Measurements from ENCODE around the gene RPS13. TPM values are rescaled to one million over a fixed set of nuclear protein-coding genes. Genes with fewer than 3 reads are reported as not detected.
"Not testable (repeated sequence)": the region's sequence is repeated elsewhere in the genome, so short reads cannot be mapped to it uniquely, and the experiment has no call there.

Gene RPS13
- 753 and 1,143 TPM in 2 replicates for total RNA-seq

DNA sequence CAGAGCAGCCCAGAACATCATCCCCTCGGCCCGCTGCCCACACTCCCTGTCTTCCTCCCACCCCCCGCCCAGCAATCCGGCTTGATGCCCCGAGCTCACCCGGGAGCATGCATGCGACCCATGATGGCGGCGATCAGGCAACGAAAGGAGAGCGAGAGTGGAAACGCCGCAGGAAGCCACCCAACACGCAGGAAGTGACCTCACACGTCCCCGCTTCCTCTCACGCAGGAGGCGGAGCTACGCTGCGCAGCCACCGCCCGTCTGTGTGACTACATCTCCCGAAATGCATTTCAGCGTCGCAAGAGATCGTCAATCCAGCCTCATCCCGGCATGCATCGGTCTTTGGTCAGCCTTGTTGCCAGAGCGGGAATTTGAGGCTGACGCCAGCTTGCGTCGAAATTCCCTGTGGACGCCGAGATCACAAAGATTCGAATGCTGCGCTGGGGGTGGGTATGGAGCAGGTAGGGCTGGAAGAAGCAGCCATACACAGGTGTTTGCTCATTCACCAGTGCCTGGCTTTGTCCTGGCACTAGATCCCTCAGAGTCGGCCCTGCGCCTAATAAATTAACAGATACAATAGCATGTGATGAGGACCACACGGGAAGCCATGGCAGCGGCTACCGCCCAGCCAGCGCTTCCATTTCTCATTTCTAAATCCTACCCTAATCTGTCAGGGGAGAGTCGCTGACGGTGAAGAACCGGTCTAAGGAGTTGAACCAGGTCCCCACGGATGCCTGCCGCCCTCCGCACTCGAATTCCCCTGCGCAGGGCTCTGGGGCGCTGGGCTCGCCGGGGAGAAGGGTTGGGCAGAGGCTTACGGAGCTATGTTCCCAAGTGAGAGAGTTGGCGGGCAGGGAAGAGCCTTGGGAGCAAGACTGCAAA lies at the start of gene RPS13:
RPS13 (minus strand) TSS at position 148 of the 882 bp plus-strand sequence; CDS start at position 122, 26 bp downstream.
- DNase-seq: peak; percentile 100

DNA sequence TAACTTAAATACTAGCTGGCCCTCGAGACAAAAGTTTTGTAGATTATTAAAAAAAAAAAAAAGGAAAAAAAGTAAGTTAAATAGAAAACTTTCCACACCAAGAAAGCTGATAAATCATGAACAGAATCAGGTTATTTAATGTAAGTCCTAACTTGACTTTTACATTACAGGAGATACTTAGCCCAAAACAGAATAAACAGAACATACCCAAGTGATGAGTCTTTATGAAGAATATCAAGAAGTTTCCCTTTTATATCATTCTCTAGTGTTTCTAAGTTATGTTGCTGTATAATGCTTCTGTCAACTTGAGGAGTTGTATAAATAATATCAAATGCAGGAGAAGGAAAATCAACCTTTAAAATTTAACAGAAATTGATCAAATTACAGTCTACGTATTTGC lies 44.5 kb upstream of the RPS13 start:
- DNase-seq: no peak

DNA sequence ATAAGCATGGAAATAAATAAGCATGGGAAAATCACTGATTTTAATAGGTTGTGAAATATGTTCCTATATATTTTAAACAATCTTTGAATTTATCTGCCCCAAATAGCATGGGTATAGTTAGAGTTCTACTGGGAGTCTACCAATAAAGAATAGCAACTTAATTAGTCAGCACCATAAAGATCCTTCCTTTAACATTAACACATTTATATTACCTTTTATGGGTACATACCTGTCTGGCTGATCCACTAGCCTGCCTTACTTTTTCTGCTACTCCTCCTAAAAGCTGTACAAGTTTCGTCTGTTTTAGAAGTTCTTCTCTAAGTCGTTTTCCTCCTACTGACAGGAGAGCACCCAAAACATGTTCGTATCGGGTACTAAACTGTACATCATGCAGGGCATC lies 39.8 kb upstream of the RPS13 start:
- DNase-seq: no peak

DNA sequence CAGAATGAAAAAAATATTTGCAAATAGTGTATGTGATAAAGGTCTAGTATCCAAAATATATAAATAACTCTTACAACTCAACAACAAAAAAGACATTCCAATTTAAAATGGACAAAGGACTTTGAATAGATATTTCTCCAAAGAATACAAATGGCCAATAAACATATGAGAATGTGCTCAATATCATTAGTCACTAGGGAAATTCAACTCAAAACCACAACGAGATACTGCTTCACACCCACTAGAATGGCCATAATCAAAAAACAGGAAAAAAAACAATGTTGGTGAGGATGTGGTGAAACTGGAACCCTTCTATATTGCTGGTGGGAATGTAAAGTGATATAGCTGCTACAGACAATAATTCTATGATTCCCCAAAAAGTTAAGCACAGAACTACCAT lies 38.6 kb upstream of the RPS13 start:
- DNase-seq: no peak

DNA sequence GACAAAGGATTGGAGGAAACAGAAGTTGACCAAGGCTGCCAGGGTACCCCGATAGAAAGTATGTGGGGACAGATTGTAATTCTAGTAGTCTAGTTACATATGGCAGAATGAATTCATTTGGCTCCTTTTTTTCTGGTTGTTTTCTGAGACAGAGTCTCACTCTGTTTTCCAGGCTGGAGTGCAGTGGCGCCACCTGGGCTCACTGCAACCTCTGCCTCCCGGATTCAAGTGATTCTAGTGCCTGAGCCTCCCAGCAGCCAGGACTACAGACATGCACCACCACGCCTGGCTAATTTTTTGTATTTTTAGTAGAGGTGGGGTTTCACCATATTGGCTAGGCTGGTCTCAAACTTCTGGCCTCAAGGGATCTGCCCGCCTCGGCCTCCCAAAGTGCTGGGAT lies 30.3 kb upstream of the RPS13 start:
- peak; percentile 19 for DNase-seq

DNA sequence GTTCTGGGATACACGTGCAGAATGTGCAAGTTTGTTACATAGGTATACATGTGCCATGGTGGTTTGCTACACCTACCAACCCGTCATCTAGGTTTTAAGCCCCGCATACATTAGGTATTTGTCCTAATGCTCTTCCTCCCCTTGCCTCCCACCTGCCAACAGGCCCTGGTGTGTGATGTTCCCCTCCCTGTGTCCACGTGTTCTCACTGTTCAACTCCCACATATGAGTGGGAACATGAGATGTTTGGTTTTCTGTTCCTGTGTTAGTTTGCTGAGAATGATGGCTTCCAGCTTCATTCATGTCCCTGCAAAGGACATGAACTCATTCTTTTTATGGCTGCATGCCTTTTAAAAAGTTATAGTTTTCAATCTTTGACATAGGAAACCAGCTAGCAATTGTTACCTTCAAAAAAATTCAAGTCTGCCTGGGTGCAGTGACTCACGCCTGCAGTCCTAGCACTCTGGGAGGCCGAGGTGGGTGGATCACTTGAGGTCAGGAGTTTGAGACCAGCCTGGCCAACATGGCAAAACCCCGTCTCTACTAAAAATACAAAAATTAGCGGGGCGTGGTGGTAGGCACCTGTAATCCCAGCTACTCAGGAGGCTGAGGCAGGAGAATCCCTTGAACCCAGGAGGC lies 28.1 kb upstream of the RPS13 start:
- DNase-seq: not testable (repeated sequence)

DNA sequence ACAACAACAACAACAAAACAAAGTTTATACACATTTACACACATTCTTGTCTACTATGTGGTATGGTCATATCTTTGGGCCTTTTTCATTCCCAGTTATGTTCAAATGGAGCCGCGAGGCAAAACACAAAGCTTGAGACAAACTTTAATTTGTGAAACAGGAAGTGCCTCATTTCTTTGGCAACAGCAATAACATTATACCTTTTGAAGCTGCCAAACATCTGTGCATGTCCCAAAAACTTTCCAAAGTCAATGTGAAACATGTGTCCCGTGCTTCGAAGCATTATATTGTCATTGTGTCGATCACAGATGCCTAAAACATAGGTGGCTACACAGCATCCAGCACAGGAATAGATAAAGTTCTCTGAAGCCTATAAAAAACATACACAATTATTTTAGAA lies 25.0 kb upstream of the RPS13 start:
- DNase-seq: peak; percentile 34

DNA sequence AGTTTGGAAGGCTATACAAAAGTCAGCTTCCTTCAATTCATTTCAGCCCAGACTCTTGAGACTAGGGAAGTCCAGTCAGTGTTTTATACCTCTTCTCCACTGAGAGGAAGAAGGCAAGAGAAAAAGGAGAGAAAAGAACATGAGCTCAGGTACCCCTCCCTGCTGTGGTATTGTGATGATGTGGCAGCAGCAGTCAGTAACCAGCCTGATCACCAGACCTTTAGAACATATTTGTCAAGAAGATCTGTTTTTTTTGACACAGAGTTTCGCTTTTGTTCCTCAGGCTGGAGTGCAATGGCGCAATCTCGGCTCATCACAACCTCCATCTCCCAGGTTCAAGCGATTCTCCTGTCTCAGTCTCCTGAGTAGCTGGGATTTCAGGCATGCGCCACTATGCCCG lies 21.2 kb upstream of the RPS13 start:
- no peak for DNase-seq

DNA sequence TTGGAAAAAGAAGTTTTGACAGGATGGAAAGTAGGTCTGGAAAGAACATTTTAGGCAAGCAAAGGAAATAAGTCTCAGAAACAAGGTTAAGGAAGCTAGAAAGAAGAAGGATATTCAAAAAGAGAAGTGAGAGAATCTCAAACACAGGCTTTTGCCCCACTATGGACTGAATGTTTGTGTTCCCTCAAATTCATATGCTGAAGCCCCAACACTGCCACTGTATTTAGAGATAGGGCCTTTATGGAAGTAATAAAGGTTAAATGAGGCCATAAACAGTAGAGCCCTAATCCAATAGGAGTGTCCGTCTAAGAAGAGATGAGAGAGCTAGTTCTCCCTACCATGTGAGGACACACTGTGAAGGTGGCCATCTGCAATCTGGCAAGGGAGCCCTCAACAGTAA lies 20.6 kb upstream of the RPS13 start:
- DNase-seq: no peak

DNA sequence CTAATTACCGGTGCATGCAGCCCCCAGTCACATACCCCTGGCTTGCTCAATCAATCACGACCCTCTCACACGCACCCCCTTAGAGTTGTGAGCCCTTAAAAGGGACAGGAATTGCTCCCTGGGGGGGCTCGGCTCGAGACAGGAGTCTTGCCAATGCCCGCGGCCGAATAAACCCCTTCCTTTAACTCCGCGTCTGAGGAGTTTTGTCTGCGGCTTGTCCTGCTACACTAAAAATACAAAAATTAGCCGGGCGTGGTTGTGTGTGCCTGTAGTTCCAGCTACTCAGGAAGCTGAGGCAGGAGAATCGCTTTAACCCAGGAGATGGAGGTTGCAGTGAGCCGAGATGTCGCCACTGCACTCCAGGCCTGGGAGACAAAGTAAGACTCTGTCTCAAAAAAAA lies 8.5 kb upstream of the RPS13 start:
- DNase-seq: not testable (repeated sequence)

DNA sequence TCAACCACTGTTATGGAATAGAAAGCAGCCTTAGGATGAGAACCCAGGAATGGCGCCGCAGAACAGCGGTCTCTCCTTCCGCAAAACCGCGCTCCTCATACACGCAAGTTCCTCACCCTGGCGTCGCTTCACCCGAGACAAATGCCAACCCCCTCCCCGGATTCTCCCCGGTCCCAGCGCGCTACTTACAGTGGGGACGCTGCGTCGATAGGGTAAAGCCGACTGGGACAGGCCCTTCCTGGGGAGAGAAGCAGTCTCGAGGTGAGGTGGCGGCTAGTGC lies 287 bp downstream of the RPS13 start:
- no peak for DNase-seq

DNA sequence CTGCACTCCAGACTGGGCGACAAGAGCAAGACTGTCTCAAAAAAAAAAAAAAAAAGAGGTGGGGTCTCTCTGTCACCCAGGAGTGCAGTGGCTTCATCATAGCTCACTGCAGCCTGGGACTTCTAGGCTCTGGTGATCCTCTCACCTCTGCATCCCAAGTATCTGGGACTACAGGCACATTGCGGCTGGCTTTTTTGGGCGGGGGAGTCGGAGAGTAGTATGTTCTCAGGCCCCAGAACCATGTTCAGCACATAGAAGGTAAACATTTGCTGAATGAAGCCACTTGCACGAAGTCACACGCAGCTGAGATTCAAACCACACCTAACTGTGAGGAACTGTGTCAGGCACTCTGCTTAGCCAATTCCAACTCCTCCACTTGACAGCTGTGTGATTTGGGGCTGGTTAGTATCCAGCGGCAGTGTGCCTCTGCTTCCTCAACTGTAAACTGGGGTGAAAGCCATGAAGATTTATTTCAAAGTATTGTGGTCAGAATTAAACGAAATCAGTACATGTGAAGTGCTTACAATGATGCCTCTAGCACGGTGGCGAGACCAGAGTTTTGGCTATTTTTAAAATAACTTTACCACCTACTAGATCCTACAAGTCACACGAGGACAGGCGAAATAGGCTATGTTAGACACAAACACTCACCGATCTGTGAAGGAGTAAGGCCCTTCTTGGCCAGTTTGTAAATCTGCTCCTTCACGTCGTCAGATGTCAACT lies 789 bp downstream of the RPS13 start:
- peak; percentile 20 for DNase-seq

DNA sequence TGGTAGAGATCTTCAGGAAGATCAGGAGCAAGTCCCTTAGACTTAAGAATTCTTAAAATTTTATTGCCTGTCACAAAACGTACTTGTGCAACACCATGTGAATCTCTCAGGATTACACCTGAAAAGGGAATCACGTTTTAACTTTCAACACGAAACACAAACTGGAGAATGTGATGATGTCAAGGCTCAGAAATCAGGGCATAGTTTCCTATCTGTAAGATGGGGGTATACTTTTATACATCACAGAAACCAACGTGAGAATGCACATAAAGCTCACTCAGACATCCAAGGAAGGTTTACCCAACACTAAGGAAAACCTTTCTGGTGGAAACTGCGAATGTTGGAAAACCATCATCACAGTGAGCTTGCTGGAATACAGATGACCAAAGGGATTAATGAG lies 2.0 kb downstream of the RPS13 start:
- no peak for DNase-seq

DNA sequence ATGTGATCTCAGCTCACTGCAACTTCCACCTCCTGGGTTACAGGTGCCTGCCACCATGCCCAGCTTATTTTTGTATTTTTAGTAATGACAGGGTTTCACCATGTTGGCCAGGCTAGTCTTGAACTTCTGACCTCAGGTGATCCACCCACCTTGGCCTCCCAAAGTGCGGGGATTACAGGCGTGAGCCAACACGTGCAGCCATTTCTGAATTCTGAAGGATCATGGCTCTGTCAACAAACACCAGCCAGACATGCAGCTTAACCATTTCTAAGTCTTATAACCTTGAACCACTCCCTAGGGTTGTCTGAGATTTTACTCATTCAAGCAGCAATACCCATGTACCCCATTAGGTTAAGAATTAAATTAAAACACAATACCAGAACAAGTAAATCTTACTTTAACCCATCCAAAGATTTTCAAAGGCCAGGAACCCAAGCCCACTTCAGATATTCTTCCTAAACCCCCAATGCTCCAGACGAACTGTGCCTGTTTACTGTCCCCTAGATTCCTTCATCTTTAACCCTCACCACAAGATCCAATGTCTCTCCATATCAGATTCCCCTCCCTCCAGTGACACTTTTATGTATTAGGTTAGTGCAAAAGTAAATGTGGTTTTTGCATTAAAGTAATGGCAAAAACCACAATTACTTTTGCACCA lies 4.0 kb downstream of the RPS13 start:
- no peak for DNase-seq

DNA sequence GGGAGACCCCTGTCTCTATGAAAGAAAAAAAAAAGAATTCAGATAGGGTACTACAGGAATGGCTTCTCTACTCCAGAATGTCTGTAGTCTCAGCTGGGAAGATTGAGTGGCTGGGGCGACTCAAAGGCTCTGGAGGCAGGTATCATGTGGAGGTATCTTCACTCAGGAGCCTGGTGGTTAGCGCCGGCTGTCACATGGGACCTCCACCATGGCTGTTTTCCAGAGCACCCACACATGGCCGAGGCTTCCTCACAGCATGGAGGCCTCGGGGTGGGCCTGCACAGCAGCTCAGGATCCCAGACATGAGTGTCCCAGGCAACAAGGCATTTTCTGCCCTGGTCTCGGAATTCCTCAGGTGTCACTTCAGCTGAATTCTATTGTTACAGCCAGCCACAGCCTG lies 10.1 kb downstream of the RPS13 start:
- no peak for DNase-seq

DNA sequence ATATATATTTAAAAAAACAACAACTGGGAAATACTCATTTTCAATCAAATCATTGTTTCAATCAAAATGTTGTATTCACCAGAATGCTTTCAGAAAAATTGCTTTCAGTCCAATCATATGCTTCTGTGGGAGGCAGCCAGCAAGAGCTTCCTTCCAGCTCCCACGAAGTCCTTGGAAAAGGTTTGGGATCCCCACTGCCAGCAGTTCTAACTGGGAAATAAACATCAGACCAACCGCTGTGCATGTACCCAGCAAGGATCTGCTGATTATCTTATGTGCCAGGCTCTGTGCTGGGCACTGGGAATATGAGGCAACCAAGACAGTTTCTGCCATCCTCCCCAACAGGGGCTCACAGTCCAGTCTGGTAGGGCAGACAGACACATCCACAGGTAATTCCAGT lies 10.8 kb downstream of the RPS13 start:
- no peak for DNase-seq

DNA sequence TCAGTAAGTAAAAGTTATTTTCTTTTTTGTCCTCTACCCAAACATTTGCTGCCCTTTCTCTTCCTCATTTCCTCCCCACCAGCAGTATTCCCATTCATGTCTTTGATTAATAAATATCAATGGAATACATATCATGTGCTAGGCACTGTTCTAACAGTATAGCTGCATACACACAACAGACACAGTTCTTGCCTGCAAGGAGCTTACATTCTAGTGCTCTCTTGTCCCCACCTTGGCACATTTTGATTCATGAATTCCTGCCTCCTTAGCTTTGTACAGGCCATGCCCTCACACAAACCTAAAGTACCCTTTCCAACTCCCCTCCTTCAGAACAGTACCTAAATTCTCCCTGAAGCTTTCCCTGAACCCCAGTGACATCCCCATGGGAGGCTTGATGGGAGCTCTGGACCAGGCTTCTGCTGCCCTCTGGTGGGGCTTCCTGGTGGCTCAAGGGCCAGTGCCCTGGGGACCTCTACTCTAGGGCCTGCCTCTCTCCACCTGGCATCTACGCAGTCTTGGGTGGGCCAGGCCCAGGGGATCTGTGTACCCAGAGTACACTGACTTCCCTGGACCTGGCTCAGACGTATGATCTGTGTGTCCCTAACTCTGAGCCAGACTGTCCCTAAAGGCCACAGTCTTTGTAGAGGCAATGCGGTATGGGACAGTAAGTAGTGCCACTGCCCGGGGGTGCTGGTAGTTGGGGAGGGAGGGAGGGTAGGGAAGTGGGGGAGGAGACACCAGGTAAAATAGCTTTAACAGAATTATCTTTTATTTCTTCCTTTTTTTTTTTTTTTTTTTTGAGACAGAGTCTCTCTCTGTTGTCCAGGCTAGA lies 14.1 kb downstream of the RPS13 start:
- peak; percentile 74 for DNase-seq

DNA sequence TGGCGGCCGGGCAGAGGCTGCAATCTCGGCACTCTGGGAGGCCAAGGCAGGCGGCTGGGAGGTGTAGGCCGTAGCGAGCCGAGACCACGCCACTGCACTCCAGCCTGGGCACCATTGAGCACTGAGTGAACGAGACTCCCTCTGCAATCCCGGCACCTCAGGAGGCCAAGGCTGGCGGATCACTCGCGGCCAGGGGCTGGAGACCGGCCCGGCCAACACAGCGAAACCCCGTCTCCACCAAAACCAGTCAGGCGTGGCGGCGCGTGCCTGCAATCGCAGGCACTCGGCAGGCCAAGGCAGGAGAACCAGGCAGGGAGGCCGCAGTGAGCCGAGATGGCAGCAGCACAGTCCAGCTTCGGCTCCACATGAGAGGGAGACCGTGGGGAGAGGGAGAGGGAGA lies 26.3 kb downstream of the RPS13 start:
- not testable (repeated sequence) for DNase-seq

DNA sequence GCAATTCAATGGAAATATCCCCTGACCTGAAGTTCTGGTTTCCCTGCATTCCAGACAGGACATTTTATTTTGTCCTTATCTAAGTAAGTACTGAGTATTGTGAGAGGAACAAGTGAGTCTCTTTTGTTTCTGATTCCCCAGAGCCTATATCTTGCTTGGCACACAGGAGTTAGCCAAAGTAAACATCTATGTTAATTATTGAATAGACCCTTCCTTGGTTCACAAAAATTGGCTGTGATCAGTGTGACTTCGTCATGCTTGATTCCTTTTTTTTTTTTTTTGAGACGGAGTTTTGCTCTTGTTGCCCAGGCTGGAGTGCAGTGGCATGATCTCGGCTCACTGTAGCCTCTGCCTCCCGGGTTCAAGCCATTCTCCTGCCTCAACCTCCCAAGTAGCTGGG lies 29.0 kb downstream of the RPS13 start:
- DNase-seq: not testable (repeated sequence)

DNA sequence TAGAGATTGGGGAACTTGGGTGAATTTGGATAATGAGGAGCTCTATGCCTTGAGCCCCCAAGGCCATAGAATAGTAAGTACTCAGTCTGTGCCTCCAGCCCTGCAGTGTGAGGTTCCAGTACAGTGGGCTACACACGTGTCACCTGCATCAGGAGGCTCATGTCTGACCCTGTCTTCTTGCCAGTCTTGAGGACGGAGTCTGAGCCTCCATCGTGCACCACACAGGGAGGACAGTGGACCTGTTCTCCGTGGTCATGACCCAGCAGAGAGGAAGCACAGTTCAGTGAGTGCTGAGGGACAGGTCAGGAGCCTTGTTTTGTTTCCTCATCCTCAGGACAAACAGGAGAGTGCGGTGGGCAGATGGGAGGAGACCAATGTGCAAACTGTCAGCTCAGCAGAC lies 30.8 kb downstream of the RPS13 start:
- DNase-seq: no peak

DNA sequence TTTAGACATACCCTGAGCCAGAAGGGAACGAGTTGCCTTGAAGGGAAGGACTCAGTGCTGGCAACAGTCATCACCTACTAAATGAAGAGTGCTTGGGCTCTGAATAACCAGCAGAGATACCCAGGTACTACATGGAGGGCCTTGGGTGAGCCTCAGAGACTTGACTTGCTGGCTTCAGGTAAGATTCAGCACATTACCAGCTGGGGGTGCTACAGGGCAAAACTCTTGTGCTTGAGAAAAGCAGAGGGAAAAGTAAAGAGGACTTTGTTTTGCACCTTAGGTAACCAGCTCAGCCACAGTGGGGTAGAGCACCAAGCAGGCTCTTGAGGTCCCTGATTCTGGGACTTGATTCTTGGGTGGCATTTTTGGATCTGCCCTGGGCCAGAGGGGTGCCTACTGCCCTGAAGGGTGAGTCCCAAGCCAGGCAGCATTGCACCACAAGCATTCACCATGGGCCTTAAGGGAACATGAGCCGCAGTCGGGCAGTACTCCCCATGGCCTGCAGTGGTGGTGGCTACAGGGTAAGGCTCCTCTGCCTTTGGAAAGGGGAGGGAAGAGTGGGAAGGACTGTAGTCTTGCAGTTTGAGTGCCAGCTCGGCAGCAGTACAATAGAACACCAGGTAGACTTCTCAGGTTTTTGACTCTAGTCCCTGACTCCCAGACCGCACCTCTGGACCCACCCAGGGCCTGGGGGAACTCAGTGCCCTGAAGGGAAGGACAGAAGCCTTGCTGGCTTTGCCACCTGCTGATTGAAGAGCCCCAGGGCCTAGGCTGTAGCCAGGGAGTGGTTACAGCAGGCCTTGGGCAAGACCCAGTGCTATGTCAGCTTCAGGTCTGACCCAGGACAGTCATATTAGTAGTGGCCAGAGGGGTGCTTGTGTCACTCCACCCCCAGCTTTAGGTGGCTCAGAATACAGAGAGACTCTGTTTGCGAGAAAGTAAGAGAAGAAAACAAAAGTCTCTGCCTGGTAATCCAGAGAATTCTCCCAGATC lies 40.5 kb downstream of the RPS13 start:
- DNase-seq: peak; percentile 20

Data from dermis blood vessel endothelial cell (primary cell).